Mucosa of stomach (tissue), 1 donor: ENCODE data around the gene PIK3R6.
"Not testable (repeated sequence)": the region's sequence is repeated elsewhere in the genome, so short reads cannot be mapped to it uniquely, and the experiment has no call there.

ENCODE experiments used
- H3K27me3 ChIP-seq: one replicate; pipeline ENCODE4 v1.7.0; 2013; ENCODE audit warnings: mild to moderate bottlenecking, low read length; ENCODE audit not compliant: control insufficient read depth, insufficient read depth
- H3K36me3 ChIP-seq: one replicate; pipeline ENCODE4 v1.7.0; 2013; ENCODE audit warnings: low read length; ENCODE audit not compliant: control insufficient read depth, insufficient read depth
- H3K4me1 ChIP-seq: one replicate; pipeline ENCODE4 v1.7.0; 2013; ENCODE audit warnings: mild to moderate bottlenecking, low read length; ENCODE audit not compliant: control insufficient read depth, insufficient read depth
- H3K4me3 ChIP-seq: one replicate; pipeline ENCODE4 v1.7.0; 2013; ENCODE audit warnings: low read length
- H3K9ac ChIP-seq: one replicate; pipeline ENCODE4 v1.7.0; 2013; ENCODE audit warnings: mild to moderate bottlenecking, low read length, moderate library complexity
- H3K9me3 ChIP-seq: one replicate; pipeline ENCODE4 v1.7.0; 2013; ENCODE audit warnings: mild to moderate bottlenecking, low read length, moderate library complexity; ENCODE audit not compliant: control insufficient read depth
- donor health status: Pancreatic carcinoma.

The PIK3R6 gene

DNA sequence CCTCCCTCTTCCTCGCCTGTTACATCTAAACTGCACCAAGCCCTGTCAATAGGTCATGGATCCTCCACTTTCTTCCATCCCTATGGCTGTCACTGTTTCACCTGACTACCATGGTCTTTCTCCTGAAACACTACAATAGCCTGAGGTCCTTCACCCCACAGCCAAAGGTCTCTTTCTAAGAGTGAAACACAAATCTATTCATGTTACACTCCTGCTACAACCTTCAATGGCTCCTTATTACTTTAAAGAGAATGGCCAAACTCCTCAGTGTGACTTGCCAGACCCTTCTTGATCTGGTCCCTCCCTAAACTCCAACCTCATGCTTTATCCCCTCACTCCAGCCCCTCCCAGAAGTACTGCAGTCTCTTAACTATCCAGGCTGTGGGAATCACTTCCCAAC, 618 bp upstream of the PIK3R6 start:
- Histone ChIP-seq H3K4me3 (no peak overlapping the region), H3K9me3 (no peaks in the 10 kb centered on the region), H3K36me3 (no peaks in the 10 kb centered on the region), H3K4me1 (peaks cover 4% of the 10 kb centered on the region), H3K9ac (no peak overlapping the region), H3K27me3 (peaks cover 4% of the 10 kb centered on the region)

DNA sequence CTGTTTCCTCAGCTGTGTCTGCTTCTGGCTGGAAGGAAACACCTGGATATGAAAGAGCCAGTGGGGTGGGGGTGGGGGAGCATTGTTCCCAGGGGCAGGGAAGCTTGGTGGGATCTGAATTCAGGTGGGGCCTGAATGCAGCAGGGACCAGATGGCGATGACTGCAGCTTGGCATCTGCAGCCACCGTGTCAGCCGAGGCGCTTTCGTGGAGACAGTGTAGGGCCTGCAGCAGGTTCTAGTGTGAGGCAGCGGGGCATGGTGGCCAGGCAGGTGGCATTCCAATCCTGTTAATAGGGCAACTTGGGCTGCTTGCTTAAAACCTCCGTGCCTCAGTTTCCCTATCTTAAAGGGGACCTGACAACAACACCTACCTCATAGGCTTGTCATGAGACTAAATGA, 1.7 kb downstream of the PIK3R6 start:
- Histone ChIP-seq H3K36me3 (no peaks in the 10 kb centered on the region), H3K9ac (no peak overlapping the region), H3K4me1 (no peaks in the 10 kb centered on the region), H3K9me3 (no peaks in the 10 kb centered on the region), H3K27me3 (peaks cover 4% of the 10 kb centered on the region), H3K4me3 (no peak overlapping the region)

DNA sequence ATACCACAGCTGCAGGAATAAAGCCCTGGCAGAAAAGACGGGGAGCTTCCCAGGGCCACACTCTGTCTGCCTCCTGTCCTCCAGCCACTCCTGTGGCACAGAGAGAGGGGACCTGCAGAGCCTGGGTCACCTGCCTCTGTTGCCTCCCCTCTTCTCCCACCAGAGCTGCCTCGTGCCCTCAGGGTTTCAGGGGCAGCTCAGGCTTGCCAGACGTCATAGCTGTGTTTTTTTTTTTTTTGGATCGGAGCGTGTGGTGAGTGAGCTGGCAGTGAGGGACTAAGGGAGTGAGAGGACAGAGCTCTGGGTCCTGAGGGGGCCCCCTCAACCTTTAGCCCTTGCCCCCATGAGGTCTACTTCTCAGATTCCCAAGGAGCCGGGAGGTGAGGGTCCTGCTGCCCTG, 2.1 kb downstream of the PIK3R6 start:
- H3K36me3 ChIP-seq = no peaks in the 10 kb centered on the region
- no peak overlapping the region for H3K4me3 ChIP-seq
- no peaks in the 10 kb centered on the region for H3K4me1 ChIP-seq

DNA sequence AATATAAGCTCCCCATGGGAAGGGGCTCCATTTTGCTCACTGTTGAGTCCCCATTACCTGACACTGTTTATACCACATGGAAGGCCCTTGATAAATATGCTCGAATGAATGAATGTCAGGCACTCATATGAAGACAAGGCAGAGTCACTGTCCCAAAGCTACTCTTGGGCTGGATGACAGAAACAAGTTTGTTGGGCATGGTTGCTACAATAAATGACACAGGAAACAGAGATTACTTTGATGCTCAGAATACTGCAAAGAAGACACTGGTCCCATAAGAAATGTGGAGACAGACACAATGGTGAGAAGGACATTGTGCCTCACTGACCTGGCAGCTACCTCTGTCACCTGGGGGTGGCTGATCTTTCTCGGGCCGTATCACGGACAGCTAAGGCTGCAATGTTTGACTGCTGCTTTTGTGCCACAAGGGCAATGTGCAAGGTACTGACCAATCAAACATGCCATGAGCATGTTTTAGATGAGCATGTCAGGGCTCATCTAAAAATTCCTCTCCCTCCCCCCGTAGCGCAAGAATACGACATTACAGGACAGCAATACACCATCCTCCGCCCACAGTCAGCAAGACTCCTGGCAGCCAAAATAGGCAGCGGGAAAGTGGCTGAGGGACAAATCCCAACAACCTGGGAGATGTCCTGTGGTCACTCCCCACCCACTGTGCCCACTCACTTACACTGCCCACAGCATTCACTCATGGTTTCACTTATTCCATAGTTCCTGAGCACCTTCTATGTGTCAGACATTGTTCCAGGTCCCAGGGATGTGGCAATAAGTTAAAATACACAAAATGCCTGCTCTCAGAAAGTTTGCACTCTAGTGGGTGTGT, 5.0 kb downstream of the PIK3R6 start:
- Histone ChIP-seq H3K4me3 (no peak overlapping the region), H3K9ac (no peak overlapping the region), H3K4me1 (no peaks in the 10 kb centered on the region), H3K9me3 (no peaks in the 10 kb centered on the region), H3K36me3 (no peaks in the 10 kb centered on the region), H3K27me3 (peaks cover 4% of the 10 kb centered on the region)

More for the DNA sequence above, 2.1 kb downstream of the PIK3R6 start:
- H3K9me3 ChIP-seq = no peaks in the 10 kb centered on the region
- peaks cover 4% of the 10 kb centered on the region for H3K27me3 ChIP-seq
- H3K9ac ChIP-seq = no peak overlapping the region

DNA sequence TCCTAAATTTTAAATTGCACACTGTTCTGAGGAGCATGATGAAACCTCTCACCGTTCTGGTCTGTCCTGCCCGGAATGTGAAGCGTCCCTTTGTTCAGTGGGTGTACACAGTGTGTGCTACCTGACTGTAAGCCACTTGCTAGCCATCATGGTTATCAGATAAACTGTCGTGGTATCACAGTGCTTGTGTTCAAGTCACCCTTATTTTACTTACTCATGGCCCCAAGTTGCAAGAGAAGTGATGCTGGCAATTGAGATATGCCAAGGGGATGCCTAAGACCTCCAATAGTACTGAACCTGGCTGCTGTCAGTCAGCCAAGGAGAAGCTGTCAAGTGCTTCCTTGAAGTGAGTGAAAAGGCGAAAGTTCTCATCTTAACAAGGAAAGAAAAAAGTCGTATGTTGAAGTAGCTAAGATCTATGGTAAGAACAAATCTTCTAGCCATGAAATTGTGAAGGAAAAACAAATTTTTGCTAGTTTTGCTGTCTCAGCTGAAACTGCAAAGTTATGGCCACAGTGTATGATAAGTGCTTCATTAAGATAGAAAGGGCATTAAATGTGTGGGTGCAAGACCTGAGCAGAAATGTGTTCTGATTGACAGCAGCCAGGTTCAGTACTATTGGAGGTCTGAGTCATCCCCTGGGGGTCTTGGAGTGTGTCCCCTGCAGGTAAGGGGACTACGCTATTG, 5.8 kb downstream of the PIK3R6 start:
- Histone ChIP-seq H3K9me3 (no peaks in the 10 kb centered on the region), H3K4me3 (no peak overlapping the region), H3K27me3 (peaks cover 4% of the 10 kb centered on the region), H3K36me3 (no peaks in the 10 kb centered on the region), H3K9ac (no peak overlapping the region), H3K4me1 (no peaks in the 10 kb centered on the region)

DNA sequence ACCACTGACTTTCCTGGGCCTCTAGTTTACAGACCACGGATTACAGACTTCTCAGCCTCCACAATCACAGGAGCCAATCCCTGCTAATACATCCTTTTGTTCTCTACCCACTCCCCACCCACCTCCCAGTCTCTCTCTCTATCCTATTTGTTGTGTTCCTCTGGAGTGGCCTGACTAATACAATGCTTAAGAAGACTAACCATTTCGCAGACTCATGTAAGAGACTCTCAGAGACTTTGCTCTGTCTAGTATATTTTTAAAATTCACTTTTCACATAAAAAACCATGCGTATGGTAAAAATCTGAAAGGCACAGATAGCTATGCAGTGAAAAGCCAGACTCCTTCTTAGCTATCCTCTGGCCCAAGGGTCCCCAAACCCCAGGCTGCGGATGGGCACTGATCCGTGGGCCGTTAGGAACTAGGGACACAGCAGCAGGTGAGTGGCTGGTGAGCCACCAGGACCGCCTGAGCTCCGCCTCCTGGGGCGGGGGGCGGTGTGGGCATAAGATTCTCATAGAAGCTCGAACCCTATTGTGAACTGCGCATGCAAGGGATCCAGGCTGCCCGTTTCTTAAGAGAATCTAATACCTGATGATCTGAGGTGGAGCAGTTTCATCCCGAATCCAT, 7.6 kb downstream of the PIK3R6 start:
- Histone ChIP-seq H3K36me3 (no peaks in the 10 kb centered on the region), H3K9ac (no peak overlapping the region), H3K4me3 (no peak overlapping the region), H3K4me1 (no peaks in the 10 kb centered on the region), H3K9me3 (no peaks in the 10 kb centered on the region), H3K27me3 (no peaks in the 10 kb centered on the region)

DNA sequence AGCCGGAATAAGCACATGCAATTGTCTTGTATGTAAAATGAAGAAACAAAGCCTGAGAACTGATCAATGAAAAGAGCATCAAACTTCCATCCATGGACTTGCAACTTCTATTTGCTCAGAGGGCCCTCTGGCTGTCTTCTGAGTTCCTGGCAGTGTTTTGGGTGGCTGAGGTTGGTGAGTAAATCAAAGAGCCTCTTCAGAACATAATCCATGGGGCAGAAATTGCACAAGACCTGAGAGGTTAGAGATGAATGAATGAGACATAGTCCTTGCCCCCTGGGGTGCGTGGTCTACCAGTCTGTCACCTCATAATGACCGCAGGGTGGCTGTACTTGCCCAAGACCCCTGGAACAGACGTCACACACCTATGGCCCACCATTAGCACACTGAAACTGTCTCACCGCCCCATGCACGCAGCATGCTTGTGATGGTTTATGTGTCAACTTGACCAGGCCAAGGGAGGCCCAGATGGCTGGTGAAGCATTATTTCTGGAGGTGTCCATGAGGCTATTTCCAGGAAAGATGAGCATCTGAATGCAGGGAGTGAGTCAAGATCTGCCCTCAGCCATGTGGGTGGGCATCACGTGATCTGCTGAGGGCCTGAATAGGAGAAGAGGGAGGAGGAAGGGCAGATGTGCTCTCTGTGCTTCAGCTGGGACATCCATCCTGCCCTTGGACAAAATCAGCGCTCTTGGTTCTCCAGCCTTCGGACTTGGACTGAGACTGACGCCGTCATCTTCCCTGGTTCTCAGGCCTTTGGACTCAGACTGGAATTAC, 8.3 kb downstream of the PIK3R6 start:
- Histone ChIP-seq H3K36me3 (no peaks in the 10 kb centered on the region), H3K9me3 (no peaks in the 10 kb centered on the region), H3K4me3 (no peak overlapping the region), H3K4me1 (no peaks in the 10 kb centered on the region), H3K9ac (no peak overlapping the region), H3K27me3 (no peaks in the 10 kb centered on the region)

DNA sequence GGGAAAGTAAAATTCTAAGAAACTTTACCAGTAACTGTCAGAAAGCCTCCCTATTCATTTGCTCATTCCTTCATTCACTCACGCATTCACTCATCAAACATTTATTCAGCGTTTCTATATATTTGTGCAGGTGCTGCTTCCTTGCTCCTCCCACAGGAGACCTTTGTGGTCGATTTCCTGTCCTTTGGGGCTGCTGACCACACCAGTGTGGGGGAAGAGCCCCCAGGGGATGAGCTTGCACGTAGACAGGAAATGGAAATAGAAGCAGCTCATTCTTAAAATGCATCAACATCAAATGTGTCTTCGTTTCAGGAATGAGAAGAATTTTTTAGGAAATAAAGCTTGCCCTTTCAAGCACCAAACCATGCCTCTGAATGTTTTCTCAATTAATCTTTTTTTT, 9.6 kb downstream of the PIK3R6 start:
- H3K4me1 ChIP-seq = no peaks in the 10 kb centered on the region

DNA sequence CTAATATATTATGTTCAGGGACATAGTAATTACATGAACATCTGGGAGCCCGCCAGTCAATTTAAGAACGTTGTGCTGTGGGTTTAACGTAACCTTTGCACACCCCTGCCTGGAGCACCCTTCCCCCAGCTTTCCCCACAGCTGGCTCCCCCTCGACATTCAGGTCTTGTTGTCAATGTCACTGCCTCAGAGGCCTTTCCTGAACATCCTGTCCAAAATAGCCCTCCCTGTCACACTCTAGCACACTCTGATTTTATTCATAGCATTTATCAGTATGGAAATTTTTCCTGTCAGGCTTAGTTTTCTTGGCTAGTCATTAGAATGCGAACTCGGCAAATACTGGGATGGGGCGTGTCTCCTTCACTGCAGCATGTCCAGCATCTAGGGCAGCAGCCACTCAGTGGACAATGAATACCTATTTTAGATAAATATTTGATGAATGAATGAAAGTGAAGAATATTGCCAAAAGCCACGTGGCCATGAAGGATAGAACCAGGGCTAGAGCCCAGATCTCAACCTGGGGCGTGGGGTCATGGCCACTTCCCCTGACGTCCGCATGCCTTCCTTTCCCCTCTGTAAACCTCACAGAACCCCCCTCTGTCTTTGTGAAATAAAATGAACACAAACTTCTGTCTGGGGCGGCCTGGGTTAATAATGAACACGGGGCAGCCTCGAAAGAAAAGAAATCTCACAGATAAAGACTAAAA, 10.5 kb downstream of the PIK3R6 start:
- no peaks in the 10 kb centered on the region for H3K36me3 ChIP-seq
- no peak overlapping the region for H3K4me3 ChIP-seq
- H3K4me1 ChIP-seq = no peaks in the 10 kb centered on the region
- H3K9me3 ChIP-seq = no peaks in the 10 kb centered on the region
- no peaks in the 10 kb centered on the region for H3K27me3 ChIP-seq
- no peak overlapping the region for H3K9ac ChIP-seq

More for the DNA sequence above, 9.6 kb downstream of the PIK3R6 start:
- Histone ChIP-seq H3K27me3 (no peaks in the 10 kb centered on the region), H3K9me3 (no peaks in the 10 kb centered on the region), H3K9ac (no peak overlapping the region), H3K4me3 (no peak overlapping the region), H3K36me3 (no peaks in the 10 kb centered on the region)

DNA sequence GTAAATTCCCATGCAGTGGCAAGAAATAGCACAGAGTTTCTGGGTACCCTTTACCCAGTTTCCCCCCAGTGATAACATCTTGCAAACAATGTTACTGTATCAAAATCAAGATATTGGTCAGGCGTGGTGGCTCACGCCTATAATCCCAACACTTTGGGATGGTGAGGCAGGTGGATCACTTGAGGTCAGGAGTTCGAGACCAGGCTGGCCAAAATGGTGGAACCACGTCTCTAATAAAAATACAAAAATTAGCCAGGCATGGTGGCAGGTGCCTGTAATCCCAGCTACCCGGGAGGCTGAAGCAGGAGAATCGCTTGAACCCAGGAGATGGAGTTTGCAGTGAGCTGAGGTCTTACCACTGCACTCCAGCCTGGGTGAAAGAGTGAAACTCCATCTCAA, 11.3 kb downstream of the PIK3R6 start:
- not testable (repeated sequence) for H3K4me3 ChIP-seq, H3K36me3 ChIP-seq, H3K27me3 ChIP-seq, H3K9ac ChIP-seq, H3K9me3 ChIP-seq, H3K4me1 ChIP-seq

DNA sequence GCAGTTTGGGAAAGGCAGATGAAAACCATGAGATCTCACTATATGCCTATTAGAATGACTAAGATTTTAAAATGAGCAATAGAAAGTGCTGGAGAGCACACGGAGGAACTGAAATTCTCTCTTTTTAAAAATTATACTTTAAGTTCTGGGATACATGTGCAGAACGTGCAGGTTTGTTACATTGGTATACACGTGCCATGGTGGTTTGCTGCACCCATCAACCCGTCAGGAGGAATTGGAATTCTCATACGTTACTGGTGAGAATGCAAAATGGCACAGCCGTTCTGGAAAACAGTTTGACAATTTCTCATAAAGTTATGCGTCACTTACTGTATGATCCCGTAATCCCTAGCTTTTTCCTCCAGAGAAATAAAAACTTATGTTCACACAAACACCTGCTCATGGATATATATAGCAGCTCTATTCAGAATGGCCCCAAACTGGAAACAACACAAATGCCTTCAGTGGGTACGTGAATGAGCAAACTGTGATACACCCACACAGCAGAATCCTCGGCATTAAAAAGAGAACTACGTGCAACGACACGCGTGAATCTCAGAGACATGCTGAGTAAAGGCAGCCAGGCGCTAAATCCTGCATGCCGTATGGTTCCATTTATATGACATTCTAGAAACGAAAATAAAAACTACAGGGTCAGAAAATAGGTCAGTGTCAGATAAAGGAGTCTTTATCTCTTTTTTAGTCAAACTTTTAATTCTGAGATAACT, 11.8 kb downstream of the PIK3R6 start:
- Histone ChIP-seq H3K4me1 (no peaks in the 10 kb centered on the region), H3K9me3 (no peaks in the 10 kb centered on the region), H3K9ac (no peak overlapping the region), H3K4me3 (no peak overlapping the region), H3K27me3 (no peaks in the 10 kb centered on the region), H3K36me3 (no peaks in the 10 kb centered on the region)
